Stimulated activated CD8-positive, alpha-beta memory T cell treated with anti-CD3 and anti-CD28 coated beads, Interleukin-4, amount 100 ng/mL, for 24 hours (primary cell): ENCODE results near the gene ROR2.

Source experiments
- DNase-seq: peaks from one replicate; pipeline ENCODE4 v3.0.0-alpha.2; 2020; ENCODE audit warnings: low read depth

Gene ROR2

GRCh38 chr9:91771864-91772263 is 178.2 kb downstream of the ROR2 start:
- DNase-seq, result no peak

- DNase-seq, result no peak
Measured at GRCh38 chr9:91771027-91771426, 179.0 kb downstream of the ROR2 start.

GRCh38 chr9:91770229-91770628 is 179.8 kb downstream of the ROR2 start:
- DNase-seq, result no peak

- no peak for DNase-seq
Measured at GRCh38 chr9:91768977-91769916, 180.8 kb downstream of the ROR2 start.

GRCh38 chr9:91768507-91768906 is 181.5 kb downstream of the ROR2 start:
- no peak for DNase-seq

- no peak for DNase-seq
Measured at GRCh38 chr9:91766315-91767069, 183.5 kb downstream of the ROR2 start.

- no peak for DNase-seq
Measured at GRCh38 chr9:91765296-91765695, 184.7 kb downstream of the ROR2 start.

GRCh38 chr9:91764661-91765060 is 185.4 kb downstream of the ROR2 start:
- DNase-seq, result no peak

- no peak for DNase-seq
Measured at GRCh38 chr9:91761362-91761761, 188.7 kb downstream of the ROR2 start.

GRCh38 chr9:91760906-91761305 is 189.1 kb downstream of the ROR2 start:
- DNase-seq, result no peak

- peak; percentile 22 for DNase-seq
Measured at GRCh38 chr9:91758491-91758981, 191.5 kb downstream of the ROR2 start.

- DNase-seq, result no peak
Measured at GRCh38 chr9:91757782-91758181, 192.2 kb downstream of the ROR2 start.

- DNase-seq, result no peak
Measured at GRCh38 chr9:91756510-91756780, 193.6 kb downstream of the ROR2 start.

- no peak for DNase-seq
Measured at GRCh38 chr9:91755761-91756509, 194.1 kb downstream of the ROR2 start.

GRCh38 chr9:91753711-91754110 is 196.3 kb downstream of the ROR2 start:
- no peak for DNase-seq

- DNase-seq, result no peak
Measured at GRCh38 chr9:91751922-91752321, 198.1 kb downstream of the ROR2 start.

- DNase-seq, result no peak
Measured at GRCh38 chr9:91750343-91750742, 199.7 kb downstream of the ROR2 start.

- no peak for DNase-seq
Measured at GRCh38 chr9:91746904-91747303, 203.1 kb downstream of the ROR2 start.

- DNase-seq, result no peak
Measured at GRCh38 chr9:91746357-91746756, 203.7 kb downstream of the ROR2 start.

GRCh38 chr9:91744114-91744513 is 205.9 kb downstream of the ROR2 start:
- no peak for DNase-seq

GRCh38 chr9:91741522-91741921 is 208.5 kb downstream of the ROR2 start:
- DNase-seq, result no peak

GRCh38 chr9:91740701-91741100 is 209.3 kb downstream of the ROR2 start:
- no peak for DNase-seq
